GM10847 (cell line): Measurements from ENCODE around the gene FAM118B.

Experiments used
- POLR2A ChIP-seq: IDR thresholded peaks from 2 replicates; pipeline ENCODE4 v1.6.1; 2011; ENCODE audit not compliant: insufficient read length; ENCODE audit errors: extremely low read depth

FAM118B gene

DNA sequence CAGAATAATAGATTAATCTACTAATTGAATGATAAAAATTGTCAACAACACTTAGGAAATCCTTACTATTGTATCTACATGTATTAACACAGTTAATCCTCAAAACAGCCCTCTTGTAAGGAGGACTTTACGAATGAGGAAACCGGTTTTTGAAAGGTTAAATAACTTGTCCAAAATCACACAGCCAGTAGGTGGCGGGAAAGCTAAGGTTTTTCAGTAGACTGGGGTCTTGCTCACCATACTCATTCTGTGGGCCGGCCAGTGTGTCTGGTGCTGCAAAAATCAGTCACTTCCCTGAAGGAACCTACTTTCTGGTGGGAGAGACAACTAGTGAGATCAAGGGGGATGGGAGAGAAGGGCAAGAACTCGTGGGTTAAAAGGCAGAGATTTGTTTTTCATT lies 96.1 kb downstream of the FAM118B start:
- no peak for TF ChIP-seq POLR2A

DNA sequence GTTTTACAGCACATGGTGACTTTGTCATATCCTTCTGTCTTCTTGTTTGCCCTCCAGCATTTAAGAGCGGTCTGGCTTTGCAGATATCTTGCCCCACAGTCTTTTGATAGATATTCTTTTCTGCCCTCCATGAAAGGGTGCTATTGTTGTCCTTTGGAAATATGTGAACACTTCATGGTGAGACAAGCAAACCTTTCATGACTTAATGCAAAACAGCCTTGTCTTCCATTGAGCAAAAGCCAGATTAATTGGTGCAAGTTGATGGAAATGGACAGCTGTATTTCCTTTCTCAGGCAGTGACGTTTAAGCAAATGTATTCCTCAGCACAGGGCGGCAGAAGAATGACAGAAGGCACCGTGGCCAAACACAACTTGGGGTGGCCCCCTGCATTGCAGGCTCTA lies 96.7 kb downstream of the FAM118B start:
- no peak for TF ChIP-seq POLR2A

DNA sequence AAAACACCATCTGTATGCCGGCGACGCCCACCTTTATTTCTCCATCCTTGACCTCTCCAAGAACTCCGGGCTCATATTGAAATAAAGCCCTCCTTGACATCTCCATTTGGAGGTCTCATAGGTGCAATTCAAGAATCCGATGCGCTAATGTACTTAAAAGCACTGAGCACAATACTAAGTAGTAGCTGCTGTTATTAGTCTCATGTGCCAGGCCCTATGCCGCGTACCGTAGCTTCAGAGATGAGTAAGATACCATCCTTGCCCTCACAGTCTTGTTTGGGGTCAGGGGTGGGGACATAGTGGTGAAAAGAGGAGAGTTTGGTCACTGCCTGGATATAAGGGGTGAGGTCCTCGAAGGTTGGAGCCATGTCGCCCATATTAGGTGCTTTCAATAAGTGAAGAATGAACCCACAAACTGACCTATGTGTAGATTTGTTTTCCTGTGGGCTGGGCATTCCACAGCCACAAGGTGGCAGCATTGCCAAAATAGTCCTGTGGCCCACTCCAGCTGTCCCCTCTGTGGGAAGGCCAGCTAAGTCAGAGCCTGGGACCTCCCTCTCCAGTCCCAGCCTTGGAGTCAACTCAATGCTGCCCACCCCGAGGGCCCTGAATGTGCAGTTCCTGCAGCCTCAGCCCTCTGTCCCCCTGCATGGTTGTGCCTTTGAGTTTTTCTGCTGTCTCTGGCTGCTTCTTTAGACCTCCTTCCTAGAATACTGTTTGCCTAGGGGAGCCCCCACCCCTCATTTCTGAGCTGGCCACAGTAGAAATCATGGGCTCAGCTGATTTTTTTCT lies 98.8 kb downstream of the FAM118B start:
- no peak for TF ChIP-seq POLR2A

DNA sequence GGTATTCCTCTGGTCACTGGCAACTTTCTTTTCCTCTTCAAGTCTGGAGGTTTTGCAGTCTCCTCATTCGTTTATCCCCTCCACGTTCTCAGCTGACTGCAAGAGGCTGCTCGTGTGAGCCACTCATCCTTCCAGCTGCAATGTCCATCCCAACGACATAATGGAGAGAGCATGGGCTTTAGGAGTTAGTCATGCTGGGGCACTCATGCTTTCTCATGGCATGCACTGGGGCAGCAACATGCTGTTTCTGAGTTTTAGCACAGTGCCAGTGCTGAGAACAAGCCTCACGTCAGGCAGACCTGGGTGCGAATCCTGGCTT lies 99.4 kb downstream of the FAM118B start:
- no peak for TF ChIP-seq POLR2A

DNA sequence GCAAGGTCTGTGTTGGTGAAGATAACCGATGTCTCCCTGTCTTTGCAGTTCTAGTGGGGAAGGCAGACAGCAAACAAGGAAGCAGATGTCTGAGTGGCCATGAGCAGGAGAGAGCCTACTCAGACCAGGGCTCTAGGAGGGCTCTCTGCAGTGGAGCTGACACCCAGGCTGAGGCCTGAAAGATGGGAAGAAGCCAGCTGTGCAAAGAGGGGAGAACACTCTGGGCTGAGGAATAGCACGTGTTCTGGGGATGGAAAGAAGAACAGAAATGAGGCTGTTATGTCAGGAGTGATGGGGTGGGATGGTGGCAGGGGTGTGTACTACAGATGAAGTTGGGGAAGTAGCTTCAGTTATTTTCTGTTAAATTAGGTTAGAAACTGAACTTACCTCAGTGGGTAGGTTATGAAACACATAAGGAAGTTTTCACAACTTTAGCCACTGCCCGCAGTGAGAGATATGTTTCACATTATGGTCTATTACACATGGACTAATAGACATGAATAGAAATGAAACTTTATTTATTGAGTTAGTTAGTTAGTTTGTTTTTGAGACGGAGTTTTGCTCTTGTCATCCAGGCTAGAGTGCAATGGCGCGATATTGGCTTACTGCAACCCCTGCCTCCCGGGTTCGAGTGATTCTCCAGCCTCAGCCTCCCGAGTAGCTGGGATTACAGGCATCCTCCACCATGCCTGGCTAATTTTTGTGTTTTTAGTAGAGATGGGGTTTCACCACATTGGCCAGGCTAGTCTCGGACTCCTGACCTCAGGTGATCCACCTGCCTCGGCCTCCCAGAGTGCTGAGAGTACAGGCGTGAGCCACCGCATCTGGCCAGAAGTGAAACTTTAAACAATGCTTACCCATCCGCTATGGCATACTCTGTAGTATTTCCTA lies 100.1 kb downstream of the FAM118B start:
- no peak for TF ChIP-seq POLR2A
